Spinal cord (tissue), 10 donors: ENCODE results near the gene MN1. TPM values are rescaled to one million over a fixed set of nuclear protein-coding genes. Genes with fewer than 3 reads are reported as not detected.
A peak's percentile ranks its signal among the peaks of the same experiment; 100 is the strongest.

Experiments
- DNase-seq, 6 donors: peaks; one replicate each; pipeline versions ENCODE4 v3.0.0 to v3.0.0-alpha.2; 2013 to 2015; ENCODE audit warnings: low spot score in 6 of 6, low read depth in 4 of 6
- H3K27ac ChIP-seq: one replicate; pipeline ENCODE4 v1.5.1; 2013; ENCODE audit warnings: low read depth, low read length, control low read depth
- H3K27me3 ChIP-seq: one replicate; pipeline ENCODE4 v1.6.1; 2013; ENCODE audit warnings: low read length; ENCODE audit not compliant: control insufficient read depth, insufficient read depth
- H3K36me3 ChIP-seq: one replicate; pipeline ENCODE4 v1.6.1; 2013; ENCODE audit warnings: low read length; ENCODE audit not compliant: control insufficient read depth, insufficient read depth
- H3K4me1 ChIP-seq: one replicate; pipeline ENCODE4 v1.6.1; 2013; ENCODE audit warnings: low read length; ENCODE audit not compliant: control insufficient read depth, insufficient read depth
- H3K4me3 ChIP-seq: one replicate; pipeline ENCODE4 v1.5.1; 2013; ENCODE audit warnings: low read depth, low read length, control low read depth
- H3K9me3 ChIP-seq: one replicate; pipeline ENCODE4 v1.6.1; 2013; ENCODE audit warnings: low read length; ENCODE audit not compliant: control insufficient read depth, insufficient read depth
- WGBS: methylation state at CpG from one replicate; pipeline ENCODE4 v1.1.5; 2013; ENCODE audit warnings: missing lambda C conversion rate; ENCODE audit not compliant: insufficient coverage; 5-methylcytosine and 5-hydroxymethylcytosine counted together
- long read RNA-seq, 4 donors: transcript quantifications; one replicate each; lab custom pipeline, GENCODE V29; 2026
- polyA plus RNA-seq, 2 donors: library from polyadenylated mRNA; unstranded; fragments of 120-200 nt; gene quantifications; one replicate each; pipeline ENCODE4 v1.2.1, GENCODE V29; 2013; ENCODE audit not compliant: insufficient read length in 2 of 2
- total RNA-seq, 2 donors: library from RNA; depleted of rRNA in 1 of 2; stranded (reverse); fragments of 120-200 nt in 1 of 2; fragments of >200 nt in 1 of 2; gene quantifications; one replicate each; pipeline versions ENCODE4 v1.2.3 to v1.2.4, GENCODE V29; 2013 to 2014
- donor health status: healthy.

MN1 gene
- 10 to 100 TPM in 1 of 2 donors, 1 to 10 TPM in 1; 9.9 to 24.6 TPM for total RNA-seq
- 10 to 100 TPM; 26.1 to 27.5 TPM for polyA plus RNA-seq
- long read RNA-seq, donor 1, full-length matches to known transcripts, result 6 of 6 reads
- long read RNA-seq, donor 1, partial matches to known transcripts, result 0 of 6 reads
- long read RNA-seq, donor 1, other reads (novel, unspliced or antisense), result 0 of 6 reads
- long read RNA-seq, donor 2, full-length matches to known transcripts, result 6 of 6 reads
- long read RNA-seq, donor 2, partial matches to known transcripts, result 0 of 6 reads
- long read RNA-seq, donor 2, other reads (novel, unspliced or antisense), result 0 of 6 reads
- long read RNA-seq, donor 3, full-length matches to known transcripts, result 6 of 6 reads
- long read RNA-seq, donor 3, partial matches to known transcripts, result 0 of 6 reads
- long read RNA-seq, donor 3, other reads (novel, unspliced or antisense), result 0 of 6 reads
- long read RNA-seq, donor 4, result 0 reads

DNA sequence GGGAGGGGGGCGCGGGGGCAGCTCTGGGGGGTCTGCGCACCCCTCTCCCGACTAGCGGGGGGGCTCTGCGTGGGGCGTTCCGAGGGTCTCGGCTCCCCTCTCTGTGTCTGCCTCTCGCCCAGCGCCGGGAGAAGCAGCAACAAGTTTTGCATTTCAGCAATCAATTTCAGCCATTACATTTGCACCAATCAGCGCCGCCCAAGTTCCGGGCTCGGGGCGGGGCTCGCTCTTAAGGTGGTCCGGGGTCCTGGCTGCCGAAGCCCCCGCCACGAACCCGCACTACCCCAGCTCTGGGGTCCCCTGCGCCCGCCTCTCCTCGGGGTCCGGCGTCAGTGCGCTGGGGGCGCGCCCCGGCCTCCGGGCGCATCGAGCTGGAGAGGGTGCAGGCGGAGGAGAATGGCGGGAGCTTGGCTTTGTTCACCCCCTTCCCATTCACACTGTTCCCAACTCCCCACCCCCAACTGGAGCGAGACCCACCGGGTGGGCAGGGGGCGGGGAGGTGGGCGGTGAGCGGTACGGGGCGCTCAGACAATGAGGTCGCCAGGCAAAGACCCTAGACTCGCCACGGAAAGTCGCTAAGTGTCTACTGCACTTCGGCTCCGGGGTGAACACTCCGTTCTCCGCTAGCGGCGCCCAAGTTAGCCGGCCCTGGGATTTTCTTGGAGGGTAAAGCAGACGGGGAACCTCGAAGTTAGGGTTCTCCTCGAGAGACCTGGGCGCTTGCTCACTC is at the start of gene MN1:
MN1 (minus strand) TSS at position 141 of the 730 bp plus-strand sequence. CDS start 1,213 bp downstream, outside the sequence.
- peaks cover 47% of the 10 kb centered on the region for H3K27me3 ChIP-seq

DNA sequence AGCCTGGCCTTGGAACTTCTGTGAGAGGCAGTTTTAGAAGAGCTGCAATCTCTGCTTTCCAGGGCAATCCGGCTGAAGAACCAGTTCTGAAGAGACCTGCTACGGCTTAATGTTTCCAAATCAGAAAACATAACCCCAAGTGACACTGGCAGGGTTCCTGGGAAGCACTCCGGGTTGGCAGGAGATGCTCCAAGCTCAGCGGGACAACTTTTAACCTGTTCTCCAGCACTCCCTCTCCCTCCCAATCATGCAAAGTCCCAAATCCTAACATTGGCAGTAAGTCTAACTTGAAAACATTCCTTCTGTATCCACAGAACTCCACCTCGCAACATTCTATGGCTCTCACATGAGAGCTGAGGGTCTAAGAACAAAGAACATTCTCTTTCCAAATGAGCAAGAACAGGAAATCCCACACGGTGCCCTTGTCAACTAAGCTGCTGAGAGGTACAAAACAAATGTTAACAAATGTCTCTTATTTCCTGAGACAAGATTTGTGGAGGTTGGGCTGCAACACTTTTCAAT is 48.5 kb upstream of the MN1 start:
- peak overlapping the region; percentile 71 for H3K27ac ChIP-seq
- H3K36me3 ChIP-seq, result peaks cover 10% of the 10 kb centered on the region
- 32% methylated on average over 4 of the region's 6 CpGs for WGBS

More for the DNA sequence above, at the start of gene MN1:
- Histone ChIP-seq H3K36me3 (peaks cover 30% of the 10 kb centered on the region), H3K4me1 (peaks cover 57% of the 10 kb centered on the region), H3K27ac (peak within 1 kb of the TSS; percentile 80), H3K9me3 (no peaks in the 10 kb centered on the region), H3K4me3 (peak within 1 kb of the TSS; percentile 69)
- peak in 4 of 6 donors; percentile 75 to 97 (median 90) for DNase-seq
- 0% methylated on average over 48 of the region's 59 CpGs for WGBS

DNA sequence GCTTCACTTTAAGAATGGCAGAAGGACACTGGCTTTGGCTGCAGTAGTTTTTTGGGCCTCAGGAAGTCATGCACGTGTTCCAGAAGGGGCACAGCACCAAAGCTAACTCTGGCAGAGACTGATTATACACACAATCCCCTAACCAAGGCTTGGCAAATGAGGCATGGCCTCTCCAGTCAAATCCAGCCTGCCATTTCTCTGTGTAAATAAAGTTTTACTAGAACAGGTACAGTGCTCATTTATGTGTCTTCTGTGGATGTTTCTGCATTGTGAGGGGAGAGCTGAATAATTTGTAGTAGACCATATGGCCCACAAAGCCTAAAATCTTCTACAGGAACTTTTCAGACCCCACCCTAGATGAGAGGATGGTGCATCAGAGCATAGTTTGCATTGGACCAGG is 46.4 kb upstream of the MN1 start:
- Histone ChIP-seq H3K27me3 (no peaks in the 10 kb centered on the region), H3K4me1 (peaks cover 25% of the 10 kb centered on the region), H3K27ac (no peak overlapping the region), H3K9me3 (no peaks in the 10 kb centered on the region), H3K4me3 (no peak overlapping the region), H3K36me3 (peaks cover 10% of the 10 kb centered on the region)
- DNase-seq, result no peak
- WGBS, result no CpG with 5 or more reads among the region's 1 CpG

More for the DNA sequence above, 48.5 kb upstream of the MN1 start:
- H3K4me1 ChIP-seq, result peaks cover 12% of the 10 kb centered on the region
- no peaks in the 10 kb centered on the region for H3K9me3 ChIP-seq
- H3K27me3 ChIP-seq, result no peaks in the 10 kb centered on the region
- peak in 2 of 6 donors; percentile 17 to 63 for DNase-seq
- H3K4me3 ChIP-seq, result no peak overlapping the region

DNA sequence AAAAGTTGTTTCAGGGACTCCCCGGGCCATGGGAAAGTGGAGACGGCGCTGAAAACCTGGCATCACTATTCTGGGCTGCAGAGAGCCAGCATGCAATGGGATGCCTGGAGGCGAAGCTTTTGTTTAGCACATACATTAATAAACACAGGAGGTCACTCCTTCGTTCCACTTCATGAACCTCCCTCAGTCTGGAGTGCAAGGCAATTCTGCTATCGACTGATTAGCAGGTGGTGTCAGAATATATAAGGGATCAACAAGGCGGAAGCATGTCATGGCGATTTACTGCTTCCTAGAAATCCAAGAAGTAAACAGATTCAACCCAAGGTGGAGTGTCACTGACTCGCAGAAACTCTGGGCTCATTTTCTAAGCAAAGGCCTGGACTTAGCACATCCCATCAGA is 45.4 kb upstream of the MN1 start:
- H3K27me3 ChIP-seq, result no peaks in the 10 kb centered on the region
- H3K36me3 ChIP-seq, result peaks cover 10% of the 10 kb centered on the region
- H3K4me3 ChIP-seq, result no peak overlapping the region
- no peaks in the 10 kb centered on the region for H3K9me3 ChIP-seq
- 48% methylated on average over 5 of the region's 9 CpGs for WGBS
- no peak overlapping the region for H3K27ac ChIP-seq
- DNase-seq, result peak in 1 of 6 donors; percentile 64
- H3K4me1 ChIP-seq, result peaks cover 33% of the 10 kb centered on the region

DNA sequence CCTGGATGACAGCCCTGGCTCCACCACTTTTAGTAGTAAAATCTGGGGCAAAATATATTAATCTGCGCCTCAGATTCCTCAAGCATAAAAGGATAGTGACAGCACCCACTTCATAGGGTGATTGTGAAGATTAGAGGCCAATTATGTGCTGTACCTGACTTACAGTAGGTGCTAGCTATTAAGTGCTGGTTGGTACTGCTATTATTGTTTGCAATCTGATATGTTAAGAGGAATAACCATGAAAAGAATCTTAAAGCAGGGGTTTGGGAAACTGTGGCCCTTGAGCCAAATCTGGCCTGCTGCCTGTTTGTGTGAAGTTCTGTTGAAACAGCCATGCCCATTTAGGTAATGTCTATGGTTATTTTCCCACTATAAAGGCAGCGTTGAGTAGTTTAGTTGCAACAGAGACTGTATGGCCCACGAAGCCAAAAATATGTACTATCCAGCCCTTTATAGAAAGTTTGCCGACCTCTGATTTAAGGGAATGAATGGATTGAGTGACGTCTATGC is 44.7 kb upstream of the MN1 start:
- H3K9me3 ChIP-seq, result no peaks in the 10 kb centered on the region
- H3K36me3 ChIP-seq, result peaks cover 10% of the 10 kb centered on the region
- H3K4me1 ChIP-seq, result peaks cover 34% of the 10 kb centered on the region
- 100% methylated on average over 1 of the region's 5 CpGs for WGBS
- no peak overlapping the region for H3K27ac ChIP-seq
- no peak overlapping the region for H3K4me3 ChIP-seq
- no peaks in the 10 kb centered on the region for H3K27me3 ChIP-seq
- no peak for DNase-seq

DNA sequence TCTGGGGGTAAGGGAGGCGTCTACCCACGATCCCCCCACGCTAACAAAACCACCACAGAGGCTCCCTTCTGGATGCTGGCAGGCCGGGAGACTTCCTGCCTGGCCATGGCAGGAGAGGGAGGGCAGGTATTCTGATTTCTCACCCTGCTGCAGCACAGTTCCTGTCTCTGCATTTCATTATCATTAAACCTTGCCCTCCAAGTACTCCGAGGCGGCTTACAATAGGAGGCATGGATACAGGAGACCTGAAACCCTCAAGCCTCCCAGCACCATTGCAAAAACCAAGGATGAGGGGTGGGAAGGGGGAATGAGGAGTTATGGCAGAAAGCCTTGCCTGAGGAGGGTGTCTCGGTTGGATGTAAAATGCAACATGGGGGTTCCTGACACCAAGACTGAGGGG is 44.1 kb upstream of the MN1 start:
- H3K36me3 ChIP-seq, result peaks cover 7% of the 10 kb centered on the region
- peaks cover 32% of the 10 kb centered on the region for H3K4me1 ChIP-seq
- no peak for DNase-seq
- no peak overlapping the region for H3K4me3 ChIP-seq
- 100% methylated on average over 2 of the region's 7 CpGs for WGBS
- H3K27ac ChIP-seq, result no peak overlapping the region
- no peaks in the 10 kb centered on the region for H3K27me3 ChIP-seq
- no peaks in the 10 kb centered on the region for H3K9me3 ChIP-seq

DNA sequence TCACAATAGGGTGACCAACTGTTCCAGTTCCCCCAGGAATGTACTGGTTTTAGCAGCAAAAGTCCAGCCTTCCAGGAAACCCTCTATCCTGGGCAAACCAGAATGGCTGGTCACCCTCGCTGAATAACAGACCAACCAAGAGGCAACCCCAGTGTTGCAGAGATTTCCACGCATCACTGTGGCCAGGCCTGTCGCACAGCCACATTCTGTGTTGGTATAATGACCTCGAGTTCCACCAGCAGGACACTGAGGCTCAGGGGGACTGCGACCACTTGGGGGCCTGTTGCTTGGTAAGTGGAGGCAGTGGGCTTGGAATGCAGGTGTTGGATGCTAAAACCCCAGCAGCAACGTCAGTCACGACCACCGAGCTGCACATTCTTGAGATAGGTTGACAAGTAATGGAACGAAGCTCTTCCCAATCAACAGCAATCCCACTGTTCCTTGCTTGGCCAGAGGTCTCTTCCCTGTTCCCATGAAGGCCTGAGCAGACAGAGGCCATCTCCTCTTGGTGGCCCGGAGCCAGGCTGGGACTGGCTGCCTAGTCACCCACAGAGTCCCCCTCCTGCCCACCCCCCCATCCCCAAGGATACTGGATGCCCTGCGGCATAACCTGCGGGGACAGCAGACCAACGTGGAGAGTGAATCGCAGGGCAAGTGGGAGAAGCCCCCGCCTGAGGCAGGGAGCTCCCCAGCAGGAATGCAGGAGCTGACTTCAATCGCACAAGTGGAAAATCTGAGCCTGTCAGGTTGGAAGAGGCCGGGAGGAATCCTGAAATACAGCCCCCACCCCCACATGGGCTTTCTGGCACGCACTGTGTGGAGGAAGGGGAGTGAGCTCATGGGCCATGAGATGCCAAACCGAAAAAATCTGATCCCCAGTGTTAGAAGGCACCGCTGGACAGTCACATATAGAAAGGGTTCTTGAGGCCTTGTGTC is 43.4 kb upstream of the MN1 start:
- WGBS, result 66% methylated on average over 12 of the region's 20 CpGs
- Histone ChIP-seq H3K36me3 (peaks cover 5% of the 10 kb centered on the region), H3K4me3 (no peak overlapping the region), H3K9me3 (no peaks in the 10 kb centered on the region), H3K4me1 (peaks cover 28% of the 10 kb centered on the region), H3K27ac (no peak overlapping the region), H3K27me3 (no peaks in the 10 kb centered on the region)
- no peak for DNase-seq

DNA sequence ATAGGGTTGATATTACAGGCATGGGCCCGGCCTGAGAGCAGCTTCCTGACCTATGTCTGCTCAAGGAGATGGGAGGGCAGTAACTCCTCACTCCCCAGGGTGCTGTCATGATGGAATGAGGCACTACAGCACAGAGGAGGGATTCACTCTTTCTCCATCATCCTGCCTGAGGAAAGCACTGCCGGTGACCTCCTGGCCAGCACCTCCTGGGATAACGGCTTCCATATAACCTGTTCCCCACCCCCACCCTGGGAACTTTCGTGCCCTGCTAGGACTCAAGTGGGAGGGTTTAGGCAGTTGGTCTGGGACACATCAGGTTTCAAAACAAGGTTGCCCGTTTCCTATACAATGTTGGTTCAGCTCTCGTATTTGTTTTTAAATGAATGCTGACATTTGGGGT is 42.7 kb upstream of the MN1 start:
- Histone ChIP-seq H3K4me1 (peaks cover 26% of the 10 kb centered on the region), H3K36me3 (peaks cover 5% of the 10 kb centered on the region), H3K27ac (no peak overlapping the region), H3K4me3 (no peak overlapping the region), H3K27me3 (no peaks in the 10 kb centered on the region), H3K9me3 (no peaks in the 10 kb centered on the region)
- WGBS, result 100% methylated on average over 2 of the region's 6 CpGs
- no peak for DNase-seq

DNA sequence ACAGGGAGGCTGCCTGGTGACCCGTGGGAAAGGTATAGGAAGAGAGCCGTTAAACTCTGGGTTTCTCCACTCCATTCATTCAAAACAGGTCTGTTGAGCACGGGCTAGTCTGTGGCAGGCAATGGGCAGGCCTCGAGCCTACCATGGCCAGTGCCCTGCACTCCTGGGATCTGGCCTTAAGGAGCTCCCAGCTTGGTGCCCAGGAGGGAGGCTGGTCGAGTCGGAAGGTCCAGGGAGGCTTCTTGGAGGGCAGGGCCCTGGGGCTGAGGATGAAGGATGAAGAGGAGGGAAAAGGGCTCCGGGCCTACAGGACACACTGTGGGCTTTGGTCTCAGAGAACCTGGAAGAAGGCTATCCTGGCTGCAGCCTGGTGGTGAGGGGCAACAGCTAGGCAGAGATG is 41.9 kb upstream of the MN1 start:
- Histone ChIP-seq H3K27me3 (no peaks in the 10 kb centered on the region), H3K4me1 (peaks cover 27% of the 10 kb centered on the region), H3K27ac (no peak overlapping the region), H3K36me3 (no peaks in the 10 kb centered on the region), H3K4me3 (no peak overlapping the region), H3K9me3 (no peaks in the 10 kb centered on the region)
- WGBS, result 65% methylated on average over 7 of the region's 7 CpGs
- no peak for DNase-seq
